Coronary artery (tissue), 2 donors: ENCODE data around the gene DGAT2.

ENCODE experiments used
- DNase-seq: peaks from one replicate; pipeline ENCODE4 v3.0.0-alpha.2; 2017; ENCODE audit warnings: low spot score
- H3K27ac ChIP-seq, 2 donors: fragments of 200-600 bp; sonication (generic); one replicate each; pipeline ENCODE4 v1.5.1; 2016 to 2019
- H3K4me3 ChIP-seq: fragments of 200-600 bp; sonication (generic); 2 replicates; pipeline ENCODE4 v1.5.1; 2016; ENCODE audit warnings: mild to moderate bottlenecking, moderate library complexity
- CTCF ChIP-seq: fragments of 200-600 bp; sonication (generic); IDR thresholded peaks from one replicate; pipeline ENCODE4 v1.5.1; 2019; ENCODE audit warnings: antibody characterized with exemption

Gene DGAT2

DNA sequence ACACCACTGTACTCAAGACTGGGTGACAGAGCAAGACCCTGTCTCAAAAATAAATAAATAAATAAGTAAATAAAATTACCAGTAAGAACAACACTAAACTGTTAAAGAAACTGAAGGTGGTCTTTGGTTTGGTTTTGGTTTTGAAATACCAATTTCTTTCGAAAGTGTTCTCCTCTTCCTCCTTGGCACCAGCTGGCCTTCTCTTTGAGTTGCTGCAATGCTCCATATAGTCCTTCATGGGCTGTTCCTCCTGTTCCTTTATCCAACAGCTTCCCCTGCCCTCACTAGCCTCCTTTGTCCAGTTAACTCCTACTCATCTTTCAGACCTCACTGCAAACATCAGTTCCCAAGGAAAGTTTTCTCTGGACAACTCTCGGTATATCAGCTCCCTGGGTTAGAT, 41.4 kb downstream of the DGAT2 start:
- TF ChIP-seq CTCF, result no peak
- DNase-seq, result no peak
- H3K27ac ChIP-seq, result no peak overlapping the region

DNA sequence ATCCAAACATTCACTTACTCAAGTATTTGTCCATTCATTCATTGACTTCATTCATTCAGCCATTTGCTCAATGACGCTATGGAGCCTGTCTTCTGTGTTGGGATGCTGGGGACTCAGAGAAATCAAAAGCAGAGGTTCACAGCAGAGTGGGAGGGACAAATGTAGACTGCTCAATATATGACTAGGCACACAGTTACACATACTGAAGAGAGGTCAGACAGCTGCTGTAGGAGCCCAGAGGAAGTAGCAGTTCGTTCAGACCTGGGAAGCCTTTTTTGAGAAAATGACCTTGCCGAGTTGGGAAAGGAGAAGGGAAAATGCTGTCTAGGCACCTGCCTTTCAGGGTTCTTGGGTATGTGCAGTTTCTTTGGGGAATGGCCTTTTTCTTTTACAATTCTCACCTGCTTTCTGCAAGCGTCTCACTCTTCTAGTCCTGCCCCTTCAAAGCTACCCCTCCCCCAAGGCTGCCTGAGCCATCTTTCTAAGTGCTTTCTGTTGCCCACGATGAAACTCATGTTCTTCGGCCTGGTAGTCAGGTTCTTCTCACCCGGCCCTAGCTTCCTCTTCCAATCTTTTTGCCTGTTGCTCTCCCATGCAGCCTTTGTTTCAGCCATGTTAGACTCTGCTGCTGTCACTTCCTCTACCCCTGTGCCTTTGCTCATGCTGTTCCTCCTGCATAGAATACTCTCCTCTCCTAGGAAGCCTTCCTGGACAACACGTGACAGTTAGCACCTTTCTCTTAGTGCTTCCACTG, 42.2 kb downstream of the DGAT2 start:
- H3K27ac ChIP-seq, result no peak overlapping the region
- no peak for DNase-seq
- no peak for TF ChIP-seq CTCF
- H3K4me3 ChIP-seq, result no peak overlapping the region

More for the DNA sequence above, 41.4 kb downstream of the DGAT2 start:
- no peak overlapping the region for H3K4me3 ChIP-seq

- Histone ChIP-seq H3K27ac (no peak overlapping the region), H3K4me3 (no peak overlapping the region)
- TF ChIP-seq CTCF, result no peak
- no peak for DNase-seq
These were observed 42.9 kb downstream of the DGAT2 start for GRCh38 chr11:75811485-75811884.

- Histone ChIP-seq H3K27ac (peak overlapping the region in 1 of 2 donors; percentile 52), H3K4me3 (no peak overlapping the region)
- no peak for TF ChIP-seq CTCF
- DNase-seq, result no peak
These were observed 44.0 kb downstream of the DGAT2 start for GRCh38 chr11:75812542-75813040.

DNA sequence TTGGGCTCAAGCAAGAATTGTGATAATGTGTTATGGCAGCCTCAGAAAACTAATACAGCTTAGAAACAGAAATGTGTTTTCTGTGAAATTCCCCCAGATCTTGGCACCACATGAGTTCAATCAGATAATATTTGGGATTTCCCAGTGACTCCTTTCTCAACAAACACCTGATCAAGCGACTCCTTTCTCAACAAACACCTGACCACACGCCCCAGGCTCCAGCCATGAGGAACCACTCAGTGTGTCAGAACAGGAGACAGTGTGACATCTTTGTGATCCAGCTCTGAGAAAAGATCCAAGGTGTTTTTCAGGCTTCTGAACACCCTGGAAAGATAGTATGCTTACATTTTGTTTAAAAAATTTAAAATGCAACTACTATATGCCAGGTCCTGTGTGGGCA, 44.5 kb downstream of the DGAT2 start:
- Histone ChIP-seq H3K27ac (peak overlapping the region in 1 of 2 donors; percentile 52), H3K4me3 (no peak overlapping the region)
- no peak for TF ChIP-seq CTCF
- no peak for DNase-seq

DNA sequence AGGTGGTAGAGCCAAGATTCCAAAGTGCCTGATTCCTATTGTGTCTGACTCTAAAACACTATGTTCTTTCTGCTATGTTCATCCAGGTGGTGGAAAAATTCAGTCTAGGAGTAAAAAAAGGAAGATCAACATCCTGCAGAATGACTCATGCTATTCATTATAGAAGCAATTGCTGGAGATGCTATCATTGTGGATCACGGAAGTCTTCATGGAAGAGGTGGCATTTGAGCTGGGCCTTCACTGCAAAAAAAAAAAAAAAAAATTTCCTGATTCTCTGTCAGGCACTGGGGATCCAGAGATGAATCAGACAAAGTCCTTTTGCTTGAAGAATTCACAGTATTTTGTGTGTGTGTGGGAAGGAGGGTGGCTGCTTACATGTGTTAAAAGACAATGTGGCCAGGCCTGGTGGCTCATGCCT, 45.1 kb downstream of the DGAT2 start:
- Histone ChIP-seq H3K27ac (peak overlapping the region in 1 of 2 donors; percentile 97), H3K4me3 (peak overlapping the region; percentile 86)
- no peak for TF ChIP-seq CTCF

DNA sequence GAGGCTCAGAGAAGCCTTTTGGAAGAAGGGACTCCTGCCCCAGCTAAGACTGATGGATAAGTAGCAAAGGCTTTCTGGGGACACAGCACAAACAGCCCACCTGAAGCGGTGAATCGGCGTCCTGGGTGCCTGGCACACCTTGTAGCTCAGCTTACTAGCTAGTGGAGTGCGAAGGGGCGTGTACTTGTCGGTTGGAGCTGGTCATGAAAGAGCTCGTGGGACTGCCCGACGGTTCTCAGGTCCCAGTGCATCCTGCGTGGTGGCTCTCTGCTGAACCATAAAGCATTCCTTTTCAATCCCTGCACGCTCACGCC, 45.7 kb downstream of the DGAT2 start:
- no peak for DNase-seq
- Histone ChIP-seq H3K4me3 (peak overlapping the region; percentile 86), H3K27ac (peak overlapping the region; percentile 97)
- TF ChIP-seq CTCF, result no peak

More for the DNA sequence above, 45.1 kb downstream of the DGAT2 start:
- no peak for DNase-seq
